ENCODE measurements around the gene KLHL15. TPM values are rescaled to one million over a fixed set of nuclear protein-coding genes. Genes with fewer than 3 reads are reported as not detected.
"Not testable (repeated sequence)": the region's sequence is repeated elsewhere in the genome, so short reads cannot be mapped to it uniquely, and the experiment has no call there.

Gene KLHL15
- total and polyA plus RNA-seq, 5 donors = 3.2 to 7.0 (median 6.0) TPM

DNA sequence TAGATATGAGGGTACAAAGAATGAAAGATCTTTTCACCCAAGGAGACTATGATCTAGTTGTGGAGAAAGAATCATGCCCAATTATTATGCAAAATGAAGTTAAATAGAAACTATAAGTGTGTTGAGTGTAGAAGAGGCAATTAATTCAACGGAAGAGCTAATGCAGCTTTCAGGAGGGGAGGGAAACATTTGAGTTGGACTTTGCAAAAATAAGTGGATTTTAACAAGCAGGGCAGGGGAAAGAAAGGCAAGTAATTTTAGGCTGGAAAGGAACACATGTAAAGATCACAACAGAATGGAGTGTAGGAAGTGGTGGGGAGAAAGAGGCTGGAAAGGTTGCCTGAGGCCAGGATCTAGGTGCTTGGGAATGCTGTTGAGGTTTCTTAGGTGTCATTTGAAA is 44.1 kb downstream of the KLHL15 start:
- H3K4me3 ChIP-seq (ENCODE audit: low read length) = no peak overlapping the region
- 90% methylated on average over 1 of the region's 1 CpG for WGBS
- H3K9me3 ChIP-seq (ENCODE audit: control insufficient read depth, low read length) = no peaks in the 10 kb centered on the region
- H3K27me3 ChIP-seq (ENCODE audit: control insufficient read depth, insufficient read depth) = no peaks in the 10 kb centered on the region
- ATAC-seq (no peak), DNase-seq (no peak)
- H3K4me1 ChIP-seq (ENCODE audit: control insufficient read depth, insufficient read depth, low read length) = no peaks in the 10 kb centered on the region
- intact Hi-C loops (cut with DNase I) = no loop called here
- H3K27ac ChIP-seq (ENCODE audit: low read length) = no peak overlapping the region

- H3K27me3 ChIP-seq (ENCODE audit: control insufficient read depth, insufficient read depth) = no peaks in the 10 kb centered on the region
- intact Hi-C loops (cut with DNase I) = no loop called here
Observed at GRCh38 chrX:23981711-23982110, 45.3 kb downstream of the KLHL15 start.

GRCh38 chrX:23981222-23981621 is 45.8 kb downstream of the KLHL15 start:
- 84% methylated on average over 4 of the region's 4 CpGs for WGBS
- no peak for ATAC-seq
- no peaks in the 10 kb centered on the region for H3K27me3 ChIP-seq (ENCODE audit: control insufficient read depth, insufficient read depth)
- no peak for DNase-seq
- no peaks in the 10 kb centered on the region for H3K4me1 ChIP-seq (ENCODE audit: control insufficient read depth, insufficient read depth, low read length)
- H3K4me3 ChIP-seq (ENCODE audit: low read length) = no peak overlapping the region
- H3K27ac ChIP-seq (ENCODE audit: low read length) = no peak overlapping the region
- no peaks in the 10 kb centered on the region for H3K9me3 ChIP-seq (ENCODE audit: control insufficient read depth, low read length)
- intact Hi-C loops (cut with DNase I) = no loop called here

More at GRCh38 chrX:23981711-23982110, 45.3 kb downstream of the KLHL15 start:
- ATAC-seq (no peak), DNase-seq (no peak)
- no peak overlapping the region for H3K4me3 ChIP-seq (ENCODE audit: low read length)
- 90% methylated on average over 2 of the region's 2 CpGs for WGBS
- no peak overlapping the region for H3K27ac ChIP-seq (ENCODE audit: low read length)
- no peaks in the 10 kb centered on the region for H3K9me3 ChIP-seq (ENCODE audit: control insufficient read depth, low read length)
- no peaks in the 10 kb centered on the region for H3K4me1 ChIP-seq (ENCODE audit: control insufficient read depth, insufficient read depth, low read length)

DNA sequence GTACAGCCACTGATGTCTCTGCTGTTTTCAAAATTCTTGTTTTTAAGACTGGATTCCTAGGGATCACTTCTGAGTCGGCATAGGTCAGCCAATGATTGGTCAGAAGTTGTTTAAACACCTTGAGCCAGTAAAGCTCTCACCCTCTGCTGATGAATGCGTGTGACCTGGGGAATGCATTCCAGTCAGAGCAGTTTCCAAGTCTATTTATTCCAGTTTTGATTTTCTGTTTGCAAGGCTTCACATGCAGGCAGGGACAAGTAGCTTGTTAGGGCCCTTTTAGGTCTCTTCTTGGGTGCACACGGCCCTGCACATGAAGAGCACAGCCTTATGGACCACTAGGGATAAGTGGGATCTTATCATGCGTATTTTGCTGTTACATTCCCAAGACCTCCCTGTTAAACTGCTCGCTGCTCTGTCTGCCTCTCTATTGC is 47.0 kb downstream of the KLHL15 start:
- Histone ChIP-seq H3K4me3 (ENCODE audit: low read length) (no peak overlapping the region), H3K27me3 (ENCODE audit: control insufficient read depth, insufficient read depth) (no peaks in the 10 kb centered on the region), H3K4me1 (ENCODE audit: control insufficient read depth, insufficient read depth, low read length) (no peaks in the 10 kb centered on the region), H3K27ac (ENCODE audit: low read length) (no peak overlapping the region), H3K9me3 (ENCODE audit: control insufficient read depth, low read length) (no peaks in the 10 kb centered on the region)
- no peak for DNase-seq
- intact Hi-C loops (cut with DNase I) = no loop called here
- no peak for ATAC-seq
- WGBS = 39% methylated on average over 5 of the region's 5 CpGs

- intact Hi-C loops (cut with DNase I) = no loop called here
- H3K9me3 ChIP-seq (ENCODE audit: control insufficient read depth, low read length) = no peaks in the 10 kb centered on the region
- ATAC-seq (no peak), DNase-seq (no peak)
- no peak overlapping the region for H3K27ac ChIP-seq (ENCODE audit: low read length)
- H3K4me3 ChIP-seq (ENCODE audit: low read length) = no peak overlapping the region
- no peaks in the 10 kb centered on the region for H3K27me3 ChIP-seq (ENCODE audit: control insufficient read depth, insufficient read depth)
- H3K4me1 ChIP-seq (ENCODE audit: control insufficient read depth, insufficient read depth, low read length) = no peaks in the 10 kb centered on the region
- 79% methylated on average over 4 of the region's 4 CpGs for WGBS
Observed at GRCh38 chrX:23978491-23978890, 48.5 kb downstream of the KLHL15 start.

- not testable (repeated sequence) for ATAC-seq
Observed at GRCh38 chrX:23965630-23966029, 61.4 kb downstream of the KLHL15 start.

DNA sequence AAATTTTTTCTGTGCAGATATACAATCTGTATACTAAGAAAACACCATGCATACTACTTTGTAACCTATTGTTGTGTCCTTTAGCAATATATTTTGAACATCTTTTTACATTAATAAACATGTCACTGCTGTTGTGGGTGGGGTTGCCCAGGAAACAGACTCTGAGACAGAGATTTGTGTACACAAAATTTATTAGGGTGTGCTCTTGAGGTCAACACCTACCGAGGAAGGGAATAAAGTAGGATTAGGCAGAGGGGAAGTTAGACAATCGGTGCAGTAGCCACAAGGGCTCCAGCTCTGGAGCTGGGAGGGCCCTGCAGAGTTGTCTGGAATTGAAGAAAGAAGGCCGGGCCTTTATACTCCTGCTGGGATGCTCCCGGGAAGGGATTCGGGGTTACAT is 62.8 kb downstream of the KLHL15 start:
- DNase-seq = no peak
- Histone ChIP-seq H3K9me3 (ENCODE audit: control insufficient read depth, low read length) (no peaks in the 10 kb centered on the region), H3K27ac (ENCODE audit: low read length) (no peak overlapping the region), H3K27me3 (ENCODE audit: control insufficient read depth, insufficient read depth) (no peaks in the 10 kb centered on the region), H3K4me1 (ENCODE audit: control insufficient read depth, insufficient read depth, low read length) (no peaks in the 10 kb centered on the region), H3K4me3 (ENCODE audit: low read length) (no peak overlapping the region)
- 57% methylated on average over 5 of the region's 5 CpGs for WGBS
- ATAC-seq = no peak
- intact Hi-C loops (cut with DNase I) = no loop called here

More at GRCh38 chrX:23965630-23966029, 61.4 kb downstream of the KLHL15 start:
- WGBS = 85% methylated on average over 8 of the region's 8 CpGs
- intact Hi-C loops (cut with DNase I); H3K4me1 ChIP-seq (ENCODE audit: control insufficient read depth, insufficient read depth, low read length); H3K9me3 ChIP-seq (ENCODE audit: control insufficient read depth, low read length); H3K4me3 ChIP-seq (ENCODE audit: low read length); DNase-seq; H3K27ac ChIP-seq (ENCODE audit: low read length); H3K27me3 ChIP-seq (ENCODE audit: control insufficient read depth, insufficient read depth): not testable (repeated sequence)

- WGBS = 75% methylated on average over 3 of the region's 3 CpGs
- ATAC-seq (no peak), DNase-seq (no peak)
- H3K27me3 ChIP-seq (ENCODE audit: control insufficient read depth, insufficient read depth) = no peaks in the 10 kb centered on the region
- H3K4me3 ChIP-seq (ENCODE audit: low read length) = no peak overlapping the region
- no peak overlapping the region for H3K27ac ChIP-seq (ENCODE audit: low read length)
- no peaks in the 10 kb centered on the region for H3K4me1 ChIP-seq (ENCODE audit: control insufficient read depth, insufficient read depth, low read length)
- no peaks in the 10 kb centered on the region for H3K9me3 ChIP-seq (ENCODE audit: control insufficient read depth, low read length)
- intact Hi-C loops (cut with DNase I) = no loop called here
Observed at GRCh38 chrX:23959781-23960180, 67.2 kb downstream of the KLHL15 start.

DNA sequence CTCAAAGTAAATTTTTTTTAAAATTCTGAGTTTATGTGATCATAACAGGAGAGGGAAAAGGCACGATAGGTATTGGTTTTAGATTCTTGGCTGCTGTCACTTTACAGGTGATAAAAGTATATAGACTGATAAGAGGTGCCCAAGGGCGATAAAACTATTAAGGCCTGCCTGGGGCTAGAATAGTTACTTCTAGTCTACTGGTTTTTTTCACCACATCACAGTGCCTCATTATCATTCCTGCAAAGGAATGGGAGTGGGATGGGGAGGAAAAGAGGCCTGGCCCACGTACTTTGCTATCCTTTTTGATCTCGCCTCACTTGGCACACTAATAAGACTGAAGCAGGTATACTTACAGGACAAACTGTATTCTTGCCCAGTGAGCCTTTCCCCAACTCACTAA is 72.6 kb downstream of the KLHL15 start:
- Histone ChIP-seq H3K27ac (ENCODE audit: low read length) (no peak overlapping the region), H3K4me3 (ENCODE audit: low read length) (no peak overlapping the region), H3K27me3 (ENCODE audit: control insufficient read depth, insufficient read depth) (no peaks in the 10 kb centered on the region), H3K9me3 (ENCODE audit: control insufficient read depth, low read length) (no peaks in the 10 kb centered on the region), H3K4me1 (ENCODE audit: control insufficient read depth, insufficient read depth, low read length) (no peaks in the 10 kb centered on the region)
- intact Hi-C loops (cut with DNase I) = no loop called here
- WGBS = 83% methylated on average over 4 of the region's 4 CpGs
- ATAC-seq (no peak), DNase-seq (no peak)

- Histone ChIP-seq H3K27ac (ENCODE audit: low read length) (no peak overlapping the region), H3K9me3 (ENCODE audit: control insufficient read depth, low read length) (no peaks in the 10 kb centered on the region), H3K4me1 (ENCODE audit: control insufficient read depth, insufficient read depth, low read length) (no peaks in the 10 kb centered on the region), H3K27me3 (ENCODE audit: control insufficient read depth, insufficient read depth) (no peaks in the 10 kb centered on the region), H3K4me3 (ENCODE audit: low read length) (no peak overlapping the region)
- intact Hi-C loops (cut with DNase I) = no loop called here
- 94% methylated on average over 11 of the region's 11 CpGs for WGBS
- DNase-seq = no peak
- no peak for ATAC-seq
Observed at GRCh38 chrX:23953908-23954269, 73.1 kb downstream of the KLHL15 start.

DNA sequence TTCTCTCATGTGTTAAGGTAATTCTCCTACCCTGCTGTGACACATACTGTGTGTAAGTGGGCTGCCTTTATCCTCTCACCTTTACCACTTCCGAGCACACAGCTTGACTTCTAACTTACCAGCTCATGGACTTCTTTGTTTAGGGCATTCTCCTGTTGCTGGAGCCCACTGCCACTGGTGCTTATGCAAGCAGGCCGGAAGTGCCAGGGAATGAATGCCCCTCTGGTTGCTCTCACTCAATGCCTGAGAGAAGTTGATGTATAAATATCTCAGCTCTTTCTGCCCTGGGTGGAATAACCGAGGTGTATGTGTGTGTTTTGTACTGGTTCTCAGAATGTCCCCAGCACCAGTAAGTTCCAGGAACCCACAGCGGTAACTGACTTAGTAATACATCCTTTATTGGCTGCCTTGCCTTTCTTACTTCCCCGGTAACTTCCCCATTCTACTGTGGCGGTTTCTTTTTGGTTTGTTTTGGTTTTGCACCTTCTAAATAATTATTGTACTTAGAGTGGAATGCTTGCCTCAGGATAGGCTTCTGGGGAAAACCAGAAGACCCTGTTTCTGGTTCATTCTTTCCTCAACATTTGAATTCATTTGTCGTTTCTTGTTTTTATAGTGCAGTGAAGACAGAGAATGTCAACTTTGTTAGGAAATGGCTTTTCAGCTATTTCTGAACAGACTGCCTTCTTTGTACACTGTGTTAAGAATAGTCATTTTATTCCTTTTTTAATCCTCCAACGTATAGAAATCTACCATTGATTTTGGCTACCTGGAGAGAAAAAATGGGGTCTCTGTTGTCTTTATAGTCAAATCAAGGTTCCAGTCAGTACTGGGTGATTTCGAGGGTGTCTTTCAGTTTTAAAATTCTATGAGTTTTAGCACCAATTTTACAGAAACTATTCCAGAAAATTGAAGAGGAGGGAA is 73.7 kb downstream of the KLHL15 start:
- no peak for ATAC-seq
- WGBS = 47% methylated on average over 9 of the region's 9 CpGs
- H3K9me3 ChIP-seq (ENCODE audit: control insufficient read depth, low read length) = no peaks in the 10 kb centered on the region
- DNase-seq = no peak
- H3K27ac ChIP-seq (ENCODE audit: low read length) = no peak overlapping the region
- H3K4me3 ChIP-seq (ENCODE audit: low read length) = no peak overlapping the region
- intact Hi-C loops (cut with DNase I) = no loop called here
- H3K4me1 ChIP-seq (ENCODE audit: control insufficient read depth, insufficient read depth, low read length) = no peaks in the 10 kb centered on the region
- no peaks in the 10 kb centered on the region for H3K27me3 ChIP-seq (ENCODE audit: control insufficient read depth, insufficient read depth)
